ENCODE data around the gene COL11A1. TPM values are rescaled to one million over a fixed set of nuclear protein-coding genes. Genes with fewer than 3 reads are reported as not detected.

COL11A1 gene
- total RNA-seq, 1 donor from 2014 or later, result 0.76 TPM

DNA sequence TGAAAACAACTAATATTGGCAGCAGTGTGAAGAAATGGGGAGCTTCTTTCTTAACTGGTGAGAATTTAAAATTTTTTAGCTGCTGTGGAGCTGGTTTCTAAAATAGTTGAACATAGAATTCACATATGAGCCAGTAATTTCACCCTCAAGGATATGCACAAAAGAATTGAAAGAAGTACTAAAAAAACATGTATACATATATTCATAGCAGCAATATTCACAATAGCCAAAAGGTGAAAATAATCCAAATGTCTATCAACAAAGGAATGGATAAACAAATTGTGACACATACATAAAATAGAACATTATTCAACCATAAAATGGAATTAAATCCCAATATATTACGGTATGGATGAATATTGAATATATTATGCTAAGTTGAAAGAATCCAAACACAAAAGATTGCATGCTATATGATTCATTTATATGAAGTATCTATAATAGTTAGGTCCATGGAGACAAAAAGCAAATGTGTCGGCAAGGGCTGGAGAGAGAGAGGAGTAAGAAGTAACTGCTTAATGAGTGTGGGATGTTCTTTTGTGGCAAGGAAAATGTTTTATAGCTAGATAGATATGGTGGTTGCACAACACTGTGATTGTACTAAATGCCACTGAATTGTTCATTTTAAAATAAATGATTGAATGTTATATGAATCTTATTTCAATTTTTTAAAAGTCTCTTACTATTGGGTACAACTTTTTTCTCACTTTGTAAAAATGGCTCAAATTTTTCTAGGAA is 14.8 kb upstream of the COL11A1 start:
- no peaks in the 10 kb centered on the region for H3K9me3 Mint-ChIP-seq (ENCODE audit: unreplicated experiment)
- H3K27me3 Mint-ChIP-seq (ENCODE audit: unreplicated experiment), result no peaks in the 10 kb centered on the region
- H3K27ac Mint-ChIP-seq (ENCODE audit: unreplicated experiment), result no peak overlapping the region
- TF ChIP-seq, protein P1, sequence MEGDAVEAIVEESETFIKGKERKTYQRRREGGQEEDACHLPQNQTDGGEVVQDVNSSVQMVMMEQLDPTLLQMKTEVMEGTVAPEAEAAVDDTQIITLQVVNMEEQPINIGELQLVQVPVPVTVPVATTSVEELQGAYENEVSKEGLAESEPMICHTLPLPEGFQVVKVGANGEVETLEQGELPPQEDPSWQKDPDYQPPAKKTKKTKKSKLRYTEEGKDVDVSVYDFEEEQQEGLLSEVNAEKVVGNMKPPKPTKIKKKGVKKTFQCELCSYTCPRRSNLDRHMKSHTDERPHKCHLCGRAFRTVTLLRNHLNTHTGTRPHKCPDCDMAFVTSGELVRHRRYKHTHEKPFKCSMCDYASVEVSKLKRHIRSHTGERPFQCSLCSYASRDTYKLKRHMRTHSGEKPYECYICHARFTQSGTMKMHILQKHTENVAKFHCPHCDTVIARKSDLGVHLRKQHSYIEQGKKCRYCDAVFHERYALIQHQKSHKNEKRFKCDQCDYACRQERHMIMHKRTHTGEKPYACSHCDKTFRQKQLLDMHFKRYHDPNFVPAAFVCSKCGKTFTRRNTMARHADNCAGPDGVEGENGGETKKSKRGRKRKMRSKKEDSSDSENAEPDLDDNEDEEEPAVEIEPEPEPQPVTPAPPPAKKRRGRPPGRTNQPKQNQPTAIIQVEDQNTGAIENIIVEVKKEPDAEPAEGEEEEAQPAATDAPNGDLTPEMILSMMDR (IDR thresholded peaks at IDR 0.05; ENCODE audit: partially characterized antibody, unreplicated experiment), result no peak
- DNase-seq, result no peak
- H3K4me1 Mint-ChIP-seq (ENCODE audit: low read depth, unreplicated experiment), result no peaks in the 10 kb centered on the region
- H3K36me3 Mint-ChIP-seq (ENCODE audit: unreplicated experiment), result no peaks in the 10 kb centered on the region
- no peak overlapping the region for H3K4me3 Mint-ChIP-seq (ENCODE audit: unreplicated experiment)

DNA sequence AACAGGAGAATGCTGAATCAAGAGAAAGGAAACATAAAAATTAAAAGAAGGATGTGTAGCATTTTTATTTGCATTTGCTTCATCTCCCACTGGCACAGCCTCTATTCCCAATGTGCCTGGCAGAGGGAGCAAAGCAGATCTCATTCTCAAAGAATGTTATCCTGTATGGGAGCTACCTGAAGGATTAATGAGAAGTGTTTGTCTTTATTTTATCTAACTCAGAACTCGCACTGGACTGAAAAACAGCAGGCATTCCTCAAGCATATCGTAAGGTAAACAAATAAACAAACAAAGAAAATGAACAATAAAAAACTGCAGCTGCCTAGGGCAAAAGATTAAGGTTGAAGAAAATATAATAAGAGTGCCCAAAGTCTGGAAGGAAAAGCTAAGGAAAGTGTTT is 12.7 kb upstream of the COL11A1 start:
- Mint-ChIP-seq H3K4me3 (ENCODE audit: unreplicated experiment) (no peak overlapping the region), H3K36me3 (ENCODE audit: unreplicated experiment) (no peaks in the 10 kb centered on the region)
- TF ChIP-seq, protein P1 (IDR thresholded peaks at IDR 0.05; ENCODE audit: partially characterized antibody, unreplicated experiment), result no peak

DNA sequence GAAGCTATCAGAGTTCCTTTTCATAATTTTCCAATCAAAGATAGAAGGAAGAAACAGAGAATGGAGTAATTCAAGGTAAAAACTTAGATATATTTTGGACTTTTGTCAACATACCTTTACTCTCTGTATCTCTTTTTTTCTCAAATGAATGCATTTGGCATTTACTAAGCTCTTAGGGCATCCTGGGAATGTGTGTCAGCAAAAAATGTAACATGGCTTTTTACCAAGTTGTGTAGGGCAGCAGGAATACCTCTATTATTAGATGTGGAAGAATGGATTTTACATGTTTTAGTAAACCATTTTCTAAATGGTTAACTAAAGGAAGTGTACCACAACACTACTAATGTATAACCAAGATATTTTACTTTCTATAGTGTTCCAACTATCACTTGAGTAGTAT is 4.2 kb upstream of the COL11A1 start:
- no peak for DNase-seq
- Mint-ChIP-seq H3K4me3 (ENCODE audit: unreplicated experiment) (no peak overlapping the region), H3K27ac (ENCODE audit: unreplicated experiment) (no peak overlapping the region), H3K9me3 (ENCODE audit: unreplicated experiment) (no peaks in the 10 kb centered on the region), H3K27me3 (ENCODE audit: unreplicated experiment) (peaks cover 1% of the 10 kb centered on the region), H3K36me3 (ENCODE audit: unreplicated experiment) (no peaks in the 10 kb centered on the region), H3K4me1 (ENCODE audit: low read depth, unreplicated experiment) (peaks cover 3% of the 10 kb centered on the region)
- TF ChIP-seq, protein P1 (IDR thresholded peaks at IDR 0.05; ENCODE audit: partially characterized antibody, unreplicated experiment), result no peak

More for the DNA sequence above, 12.7 kb upstream of the COL11A1 start:
- no peaks in the 10 kb centered on the region for H3K9me3 Mint-ChIP-seq (ENCODE audit: unreplicated experiment)
- no peaks in the 10 kb centered on the region for H3K4me1 Mint-ChIP-seq (ENCODE audit: low read depth, unreplicated experiment)
- no peak overlapping the region for H3K27ac Mint-ChIP-seq (ENCODE audit: unreplicated experiment)
- DNase-seq, result no peak
- H3K27me3 Mint-ChIP-seq (ENCODE audit: unreplicated experiment), result peaks cover 2% of the 10 kb centered on the region

DNA sequence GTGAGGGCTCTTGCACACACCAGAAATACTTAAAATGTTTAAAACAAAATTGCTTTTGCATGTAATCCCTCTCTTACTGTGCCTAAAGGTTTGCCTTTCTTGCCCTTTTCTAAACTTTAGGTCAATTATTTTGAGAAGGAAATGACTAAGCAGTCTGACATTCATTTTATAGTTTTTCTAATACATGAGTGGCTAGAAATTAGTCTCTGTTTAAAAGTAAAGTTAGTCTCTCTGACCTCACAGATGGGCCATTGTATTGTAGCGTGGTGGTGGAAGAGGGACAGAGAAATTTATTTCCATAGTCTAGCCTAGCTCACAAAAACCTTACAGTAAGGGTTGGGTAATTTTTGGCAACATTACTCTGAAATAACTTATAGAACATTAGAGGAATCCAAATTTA is 3.6 kb upstream of the COL11A1 start:
- Mint-ChIP-seq H3K4me1 (ENCODE audit: low read depth, unreplicated experiment) (peaks cover 5% of the 10 kb centered on the region), H3K27ac (ENCODE audit: unreplicated experiment) (no peak overlapping the region), H3K4me3 (ENCODE audit: unreplicated experiment) (no peak overlapping the region), H3K27me3 (ENCODE audit: unreplicated experiment) (peaks cover 1% of the 10 kb centered on the region), H3K36me3 (ENCODE audit: unreplicated experiment) (no peaks in the 10 kb centered on the region), H3K9me3 (ENCODE audit: unreplicated experiment) (no peaks in the 10 kb centered on the region)
- TF ChIP-seq, protein P1 (IDR thresholded peaks at IDR 0.05; ENCODE audit: partially characterized antibody, unreplicated experiment), result no peak
- DNase-seq, result no peak

DNA sequence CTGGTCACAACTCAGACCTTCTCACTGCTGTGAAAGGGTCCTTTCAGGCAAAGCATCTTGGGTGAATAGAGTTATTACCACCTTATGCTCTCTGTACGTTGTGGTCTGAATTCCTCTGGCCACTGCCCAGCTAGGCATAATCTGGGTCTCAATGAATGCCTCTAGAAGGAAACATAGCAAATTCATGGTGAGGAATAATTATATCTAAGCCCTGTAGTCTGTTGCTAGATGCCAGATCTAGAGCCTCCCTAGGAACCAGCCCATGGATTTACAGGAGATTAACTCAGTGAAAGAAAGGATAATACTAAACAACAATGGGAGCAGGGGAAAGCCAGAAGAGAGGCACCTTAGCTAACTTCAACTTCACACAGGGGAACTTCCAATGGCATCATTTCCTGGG is 2.4 kb upstream of the COL11A1 start:
- H3K9me3 Mint-ChIP-seq (ENCODE audit: unreplicated experiment), result peaks cover 2% of the 10 kb centered on the region
- no peaks in the 10 kb centered on the region for H3K36me3 Mint-ChIP-seq (ENCODE audit: unreplicated experiment)
- no peak overlapping the region for H3K4me3 Mint-ChIP-seq (ENCODE audit: unreplicated experiment)
- no peak overlapping the region for H3K27ac Mint-ChIP-seq (ENCODE audit: unreplicated experiment)
- H3K4me1 Mint-ChIP-seq (ENCODE audit: low read depth, unreplicated experiment), result peaks cover 5% of the 10 kb centered on the region
- TF ChIP-seq, protein P1 (IDR thresholded peaks at IDR 0.05; ENCODE audit: partially characterized antibody, unreplicated experiment), result no peak
- DNase-seq, result no peak
- peaks cover 1% of the 10 kb centered on the region for H3K27me3 Mint-ChIP-seq (ENCODE audit: unreplicated experiment)
